GM23248 (cell line): ENCODE measurements around the gene P4HA2. TPM values are rescaled to one million over a fixed set of nuclear protein-coding genes. Genes with fewer than 3 reads are reported as not detected.

ENCODE experiments used
- DNase-seq: peaks from one replicate; pipeline ENCODE4 v3.0.0-alpha.2; 2015
- H2AFZ ChIP-seq: fragments of 200-600 bp; sonication (generic); 2 replicates; pipeline ENCODE4 v1.6.1; 2016; ENCODE audit warnings: antibody characterized with exemption
- H3F3A ChIP-seq: fragments of 200-600 bp; sonication (generic); 2 replicates; pipeline ENCODE4 v1.6.1; 2016; ENCODE audit warnings: mild to moderate bottlenecking, antibody characterized with exemption, mixed run types; ENCODE audit not compliant: insufficient read depth
- H3K27ac ChIP-seq: fragments of 200-600 bp; sonication (generic); 2 replicates; pipeline ENCODE4 v1.5.1; 2016; ENCODE audit warnings: mild to moderate bottlenecking
- H3K27me3 ChIP-seq: fragments of 200-600 bp; sonication (generic); replicated peaks from 2 replicates; pipeline ENCODE4 v1.6.1; 2016; ENCODE audit warnings: mild to moderate bottlenecking; ENCODE audit not compliant: insufficient read depth
- H3K36me3 ChIP-seq: fragments of 200-600 bp; sonication (generic); 2 replicates; pipeline ENCODE4 v1.6.1; 2016; ENCODE audit warnings: low read depth, mild to moderate bottlenecking
- H3K4me1 ChIP-seq: fragments of 200-600 bp; sonication (generic); 2 replicates; pipeline ENCODE4 v1.6.1; 2016; ENCODE audit warnings: mild to moderate bottlenecking; ENCODE audit not compliant: insufficient read depth
- H3K4me2 ChIP-seq: fragments of 200-600 bp; sonication (generic); one replicate; pipeline ENCODE4 v1.6.1; 2016; ENCODE audit warnings: mild to moderate bottlenecking; ENCODE audit not compliant: unreplicated experiment
- H3K4me3 ChIP-seq: fragments of 200-600 bp; sonication (generic); 2 replicates; pipeline ENCODE4 v1.5.1; 2016; ENCODE audit warnings: mild to moderate bottlenecking
- H3K79me2 ChIP-seq: fragments of 200-600 bp; sonication (generic); 2 replicates; pipeline ENCODE4 v1.6.1; 2016; ENCODE audit warnings: mild to moderate bottlenecking; ENCODE audit not compliant: insufficient read depth
- H3K9ac ChIP-seq: fragments of 200-600 bp; sonication (generic); 2 replicates; pipeline ENCODE4 v1.6.1; 2016; ENCODE audit warnings: mild to moderate bottlenecking
- H3K9me2 ChIP-seq: fragments of 200-600 bp; sonication (generic); 2 replicates; pipeline ENCODE4 v1.6.1; 2016; ENCODE audit warnings: mixed run types, mild to moderate bottlenecking, moderate library complexity; ENCODE audit not compliant: insufficient read depth
- H3K9me3 ChIP-seq: fragments of 200-600 bp; sonication (generic); one replicate; pipeline ENCODE4 v1.6.1; 2017; ENCODE audit warnings: low read depth
- H4K20me1 ChIP-seq: fragments of 200-600 bp; sonication (generic); 2 replicates; pipeline ENCODE4 v1.6.0; 2016; ENCODE audit not compliant: insufficient read depth
- EZH2 ChIP-seq: fragments of 200-600 bp; sonication (generic); IDR thresholded peaks from 2 replicates; pipeline ENCODE4 v1.6.1; 2018; ENCODE audit warnings: antibody characterized with exemption, mild to moderate bottlenecking; ENCODE audit not compliant: insufficient read depth, poor library complexity, severe bottlenecking
- EZH2phosphoT487 ChIP-seq: fragments of 200-600 bp; sonication (generic); IDR thresholded peaks from 2 replicates; pipeline ENCODE4 v1.6.1; 2018; ENCODE audit warnings: antibody characterized with exemption, moderate library complexity, mild to moderate bottlenecking, low read depth; ENCODE audit not compliant: insufficient read depth
- WGBS, 2 experiments: methylation state at CpG; one replicate each; pipeline ENCODE4 v1.1.6; 2015 to 2017; ENCODE audit warnings: low lambda C conversion rate in 2 of 2, low coverage in 1 of 2; ENCODE audit errors: missing lambda C conversion rate in 2 of 2; 5-methylcytosine and 5-hydroxymethylcytosine counted together
- in situ Hi-C: fragments of 300-500 bp; cut with MboI; formaldehyde crosslinking; loops from 2 replicates; pipeline ENCODE4 v1.15.0; 2020
- polyA plus RNA-seq: library from polyadenylated mRNA; unstranded; fragments of >200 nt; fragmentation: Nextera tagmentation; extraction: Ambion mirVana; gene quantifications from 2 replicates; pipeline ENCODE4 v1.2.1, GENCODE V29; 2016
- total RNA-seq: library from RNA; depleted of rRNA; stranded (reverse); fragments of >200 nt; shearing (Covaris generic); gene quantifications from 2 replicates; pipeline ENCODE4 v1.2.3, GENCODE V29; 2014

P4HA2 gene
- total and polyA plus RNA-seq, 2 experiments from 2014 or later = 337 to 353 TPM

GRCh38 chr5:132204371-132205135 lies 23.1 kb downstream of the P4HA2 start:
- TF ChIP-seq EZH2phosphoT487 = no peak
- TF ChIP-seq EZH2 = no peak
- Histone ChIP-seq H3K4me1 (peaks cover 18% of the 10 kb centered on the region), H2AFZ (no peak overlapping the region), H4K20me1 (no peaks in the 10 kb centered on the region), H3K4me3 (no peak overlapping the region), H3F3A (peaks cover 33% of the 10 kb centered on the region), H3K27ac (no peak overlapping the region), H3K9me2 (no peaks in the 10 kb centered on the region), H3K9me3 (no peaks in the 10 kb centered on the region), H3K79me2 (peaks cover 26% of the 10 kb centered on the region), H3K36me3 (peaks cover 51% of the 10 kb centered on the region), H3K9ac (no peak overlapping the region), H3K27me3 (no peaks in the 10 kb centered on the region), H3K4me2 (no peak overlapping the region)
- DNase-seq = no peak
- in situ Hi-C loops = no loop called here
- 96 to 98% methylated on average over 7 of the region's 7 CpGs for WGBS, 2 experiments

GRCh38 chr5:132203916-132204315 lies 23.7 kb downstream of the P4HA2 start:
- 98% methylated on average over 6 of the region's 6 CpGs for WGBS, 2 experiments
- no peak overlapping the region for H2AFZ ChIP-seq
- no peak for TF ChIP-seq EZH2phosphoT487
- TF ChIP-seq EZH2 = no peak
- H3K27ac ChIP-seq = peak overlapping the region; percentile 63
- in situ Hi-C loops = no loop called here
- H3K9me3 ChIP-seq = no peaks in the 10 kb centered on the region
- H3K4me2 ChIP-seq = no peak overlapping the region
- 0 out of 2 replicates have a peak overlapping the region, but pooled peaks have one; percentile 2 for H3K9ac ChIP-seq
- H3F3A ChIP-seq = peaks cover 29% of the 10 kb centered on the region
- H4K20me1 ChIP-seq = no peaks in the 10 kb centered on the region
- no peaks in the 10 kb centered on the region for H3K27me3 ChIP-seq
- peaks cover 26% of the 10 kb centered on the region for H3K79me2 ChIP-seq
- no peak for DNase-seq
- peaks cover 14% of the 10 kb centered on the region for H3K4me1 ChIP-seq
- H3K9me2 ChIP-seq = no peaks in the 10 kb centered on the region
- peaks cover 54% of the 10 kb centered on the region for H3K36me3 ChIP-seq
- H3K4me3 ChIP-seq = no peak overlapping the region

GRCh38 chr5:132203464-132203818 lies 24.2 kb downstream of the P4HA2 start:
- H3K36me3 ChIP-seq = peaks cover 56% of the 10 kb centered on the region
- in situ Hi-C loops = no loop called here
- peak overlapping the region; percentile 63 for H3K27ac ChIP-seq

GRCh38 chr5:132202711-132203463 lies 24.8 kb downstream of the P4HA2 start:
- TF ChIP-seq EZH2 = no peak
- no peak for TF ChIP-seq EZH2phosphoT487
- DNase-seq = peak; percentile 10
- H3K9ac ChIP-seq = 0 out of 2 replicates have a peak overlapping the region, but pooled peaks have one; percentile 3
- 88 to 95% methylated on average over 2 of the region's 2 CpGs for WGBS, 2 experiments
- H3K36me3 ChIP-seq = peaks cover 59% of the 10 kb centered on the region
- H3F3A ChIP-seq = peaks cover 23% of the 10 kb centered on the region
- H3K4me2 ChIP-seq = peak overlapping the region; percentile 8
- H3K79me2 ChIP-seq = peaks cover 25% of the 10 kb centered on the region
- H3K4me3 ChIP-seq = no peak overlapping the region
- H3K27me3 ChIP-seq = no peaks in the 10 kb centered on the region
- H4K20me1 ChIP-seq = no peaks in the 10 kb centered on the region
- H2AFZ ChIP-seq = no peak overlapping the region
- H3K4me1 ChIP-seq = peaks cover 14% of the 10 kb centered on the region
- no peaks in the 10 kb centered on the region for H3K9me3 ChIP-seq
- in situ Hi-C loops = no loop called here
- peak overlapping the region; percentile 63 for H3K27ac ChIP-seq
- no peaks in the 10 kb centered on the region for H3K9me2 ChIP-seq

More at GRCh38 chr5:132203464-132203818, 24.2 kb downstream of the P4HA2 start:
- DNase-seq = peak; percentile 86
- Histone ChIP-seq H2AFZ (no peak overlapping the region), H3K27me3 (no peaks in the 10 kb centered on the region), H3K4me2 (peak overlapping the region; percentile 8), H3K79me2 (peaks cover 26% of the 10 kb centered on the region), H3K4me3 (no peak overlapping the region), H4K20me1 (no peaks in the 10 kb centered on the region), H3K4me1 (peaks cover 14% of the 10 kb centered on the region), H3K9me3 (no peaks in the 10 kb centered on the region), H3K9ac (0 out of 2 replicates have a peak overlapping the region, but pooled peaks have one; percentile 3), H3K9me2 (no peaks in the 10 kb centered on the region), H3F3A (peaks cover 24% of the 10 kb centered on the region)
- 79 to 84% methylated on average over 4 of the region's 4 CpGs for WGBS, 2 experiments
- TF ChIP-seq EZH2phosphoT487 (no peak), EZH2 (no peak)
